Smooth muscle cell of trachea (primary cell): ENCODE results near the gene GATC. TPM values are rescaled to one million over a fixed set of nuclear protein-coding genes. Genes with fewer than 3 reads are reported as not detected.

Experiments
- total RNA-seq: library from RNA; depleted of rRNA; stranded (reverse); fragments of >200 nt; gene quantifications from 2 replicates; pipeline ENCODE4 v1.2.1, GENCODE V29; 2014

Gene GATC, protein sequence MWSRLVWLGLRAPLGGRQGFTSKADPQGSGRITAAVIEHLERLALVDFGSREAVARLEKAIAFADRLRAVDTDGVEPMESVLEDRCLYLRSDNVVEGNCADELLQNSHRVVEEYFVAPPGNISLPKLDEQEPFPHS
- 17.4 and 23.4 TPM in 2 replicates for total RNA-seq

GRCh38 chr12:120445911-120446843 lies at the start of gene GATC, which contains the start of gene TRIAP1:
TSS of gene GATC (plus strand) at chr12:120446444. CDS start at chr12:120446481, 37 bp downstream.
TSS of gene TRIAP1 (minus strand) at chr12:120446384. CDS start at chr12:120446372, 12 bp downstream.

GRCh38 chr12:120437735-120438494 lies 8.3 kb upstream of the GATC start, which contains the start of gene COX6A1:
TSS of gene COX6A1 (plus strand) at chr12:120438113. CDS start at chr12:120438127, 14 bp downstream.

DNA sequence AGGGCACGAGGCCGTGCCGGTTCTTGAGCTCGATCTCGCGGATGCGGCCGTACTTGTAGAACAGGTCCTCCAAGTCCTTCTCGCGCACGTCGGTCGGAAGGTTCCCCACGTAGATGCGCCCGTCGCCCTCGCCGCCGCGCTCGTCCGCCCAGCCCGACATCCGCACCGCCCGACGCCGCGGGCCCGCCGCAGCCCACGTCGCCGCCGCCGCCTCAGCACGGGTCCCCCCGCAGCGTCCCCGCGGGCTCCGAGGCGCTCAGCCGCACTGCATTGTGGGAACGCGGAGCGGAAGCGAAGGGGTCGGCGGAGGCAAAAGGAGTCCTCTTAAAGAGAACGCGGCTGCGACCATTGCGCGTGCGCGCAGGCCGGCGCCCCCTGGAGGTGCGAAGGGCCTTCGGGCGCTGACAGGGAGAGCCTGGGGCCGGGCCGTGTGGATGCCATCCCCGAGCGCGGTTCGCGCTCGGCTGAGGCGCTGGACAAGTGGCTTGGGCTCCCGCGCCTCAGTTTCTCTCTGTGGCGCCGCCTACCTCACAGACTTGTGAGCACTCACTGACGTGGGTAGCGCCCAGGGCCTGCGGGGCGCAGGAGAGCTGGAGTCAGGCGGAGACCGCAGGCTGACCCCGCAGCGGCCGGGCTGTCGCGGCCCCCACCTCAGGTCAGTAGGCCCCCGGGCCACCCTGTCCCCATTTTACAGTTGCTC lies 23.4 kb downstream of the GATC start, which contains the start of gene SRSF9:
TSS of gene SRSF9 (minus strand) at position 299 of the 700 bp plus-strand sequence. CDS start at position 160, 139 bp downstream.

GRCh38 chr12:120495731-120496412 lies 49.6 kb downstream of the GATC start, which contains the start of gene DYNLL1:
TSS of gene DYNLL1 (plus strand) at chr12:120496113. CDS start at chr12:120496422, 309 bp downstream.

Other genes with a start within 250 kb of the GATC start
- 3,932 and 4,893 TPM in 2 replicates for gene RPLP0, start 245.3 kb upstream of the GATC start, total RNA-seq
- 39.4 and 57.0 TPM in 2 replicates for gene PXN, start 180.7 kb upstream of the GATC start, total RNA-seq
- under 0.01 TPM in 2 replicates for gene RNU4-2, start 154.5 kb upstream of the GATC start, total RNA-seq
- gene RNU4-1, start 153.2 kb upstream of the GATC start, total RNA-seq, result under 0.01 TPM in 2 replicates
- gene SIRT4, start 144.1 kb upstream of the GATC start, total RNA-seq, result 1.8 and 1.9 TPM in 2 replicates
- 0.33 TPM in 1 of 2 replicates, not detected in the other for gene PLA2G1B, start 118.7 kb upstream of the GATC start, total RNA-seq
- gene MSI1, start 77.3 kb upstream of the GATC start, total RNA-seq, result not detected in 2 replicates
- gene COX6A1, start 8.3 kb upstream of the GATC start, total RNA-seq, result 593 and 630 TPM in 2 replicates
- 23.0 and 24.9 TPM in 2 replicates for gene TRIAP1, start 60 bp upstream of the GATC start, total RNA-seq
- gene SRSF9, start 23.3 kb downstream of the GATC start, total RNA-seq, result 162 and 218 TPM in 2 replicates
- gene DYNLL1, start 49.7 kb downstream of the GATC start, total RNA-seq, result 178 and 248 TPM in 2 replicates
- 33.1 and 46.1 TPM in 2 replicates for gene COQ5, start 82.7 kb downstream of the GATC start, total RNA-seq
- 173 and 233 TPM in 2 replicates for gene RNF10, start 87.9 kb downstream of the GATC start, total RNA-seq
- 32.4 and 63.1 TPM in 2 replicates for gene POP5, start 135.0 kb downstream of the GATC start, total RNA-seq
- gene CABP1, start 194.2 kb downstream of the GATC start, total RNA-seq, result 0.66 and 1.9 TPM in 2 replicates
- gene MLEC, start 240.7 kb downstream of the GATC start, total RNA-seq, result 136 and 137 TPM in 2 replicates